HG03060 (cell line): ENCODE results near the gene ZNF701.
"Not testable (repeated sequence)": the region's sequence is repeated elsewhere in the genome, so short reads cannot be mapped to it uniquely, and the experiment has no call there.

Source experiments
- ATAC-seq: cut with Tn5 transposase; IDR thresholded peaks from one replicate; pipeline ENCODE4 v1.9.1; 2021; ENCODE audit warnings: low read depth, moderate number of reproducible peaks; ENCODE audit not compliant: unreplicated experiment

ZNF701 gene

GRCh38 chr19:52561611-52562010, 8.5 kb upstream of the ZNF701 start:
- ATAC-seq: not testable (repeated sequence)

GRCh38 chr19:52566121-52566520, 4.0 kb upstream of the ZNF701 start:
- ATAC-seq: no peak

- ATAC-seq: no peak
These were observed 3.5 kb upstream of the ZNF701 start for GRCh38 chr19:52566588-52566987.

- ATAC-seq: no peak
These were observed 2.2 kb upstream of the ZNF701 start for GRCh38 chr19:52567921-52568320.

GRCh38 chr19:52569638-52569999, 468 bp upstream of the ZNF701 start:
- ATAC-seq: not testable (repeated sequence)

- no peak for ATAC-seq
These were observed 14.8 kb downstream of the ZNF701 start for GRCh38 chr19:52584736-52585440.

- ATAC-seq: no peak
These were observed 15.5 kb downstream of the ZNF701 start for GRCh38 chr19:52585604-52586003.

GRCh38 chr19:52590728-52591127, 20.6 kb downstream of the ZNF701 start:
- ATAC-seq: no peak

- ATAC-seq: no peak
These were observed 22.2 kb downstream of the ZNF701 start for GRCh38 chr19:52592301-52592700.

- ATAC-seq: not testable (repeated sequence)
These were observed 23.4 kb downstream of the ZNF701 start for GRCh38 chr19:52593441-52593840.

GRCh38 chr19:52599241-52599640, 29.2 kb downstream of the ZNF701 start:
- ATAC-seq: no peak

GRCh38 chr19:52600639-52601024, 30.5 kb downstream of the ZNF701 start:
- no peak for ATAC-seq

- no peak for ATAC-seq
These were observed 31.2 kb downstream of the ZNF701 start for GRCh38 chr19:52601025-52601973.

GRCh38 chr19:52601974-52602366, 31.9 kb downstream of the ZNF701 start:
- not testable (repeated sequence) for ATAC-seq

GRCh38 chr19:52602941-52603340, 32.9 kb downstream of the ZNF701 start:
- ATAC-seq: no peak

GRCh38 chr19:52603558-52604207, 33.6 kb downstream of the ZNF701 start:
- ATAC-seq: no peak

- ATAC-seq: no peak
These were observed 43.3 kb downstream of the ZNF701 start for GRCh38 chr19:52613299-52613906.

- ATAC-seq: no peak
These were observed 51.3 kb downstream of the ZNF701 start for GRCh38 chr19:52621376-52621775.

- ATAC-seq: no peak
These were observed 52.2 kb downstream of the ZNF701 start for GRCh38 chr19:52622261-52622660.

GRCh38 chr19:52626915-52627314, 56.8 kb downstream of the ZNF701 start:
- ATAC-seq: no peak

GRCh38 chr19:52627441-52627840, 57.4 kb downstream of the ZNF701 start:
- ATAC-seq: not testable (repeated sequence)
